K562 (cell line): ENCODE measurements around the gene MAN1B1. TPM values are rescaled to one million over a fixed set of nuclear protein-coding genes. Genes with fewer than 3 reads are reported as not detected.

Source experiments
- ATAC-seq: fragments of 200-7000 bp; cut with Tn5 transposase; 3 replicates; pipeline ENCODE4 v1.9.1; 2020; ENCODE audit warnings: moderate library complexity
- BruUV-seq: library from RNA; stranded (reverse); fragments of 400-500 nt; replicated peaks from 2 replicates; lab custom pipeline; 2021; lab: Mats Ljungman, UMichigan
- CTCF ChIA-PET: fragments of 300-600 bp; formaldehyde crosslinking; extraction: SDS; loops from one replicate; lab custom pipeline; 2021; ENCODE audit warnings: low intra/inter-chr PET ratio; lab: Yijun Ruan, JAX
- POLR2A ChIA-PET: fragments of 300-600, 350-650 bp; sonication (Branson Sonifier 250); formaldehyde crosslinking; extraction: SDS; loops from one replicate; lab custom pipeline; 2021; ENCODE audit warnings: antibody characterized with exemption, inconsistent platforms; lab: Yijun Ruan, JAX
- DNase-seq, 4 experiments: peaks; one replicate each; pipeline versions ENCODE4 v3.0.0 to v3.0.0-alpha.2; 2011 to 2018; ENCODE audit warnings: low spot score in 3 of 4, mixed read lengths in 3 of 4; ENCODE audit errors: extremely low read depth in 1 of 4
- FAIRE-seq: peaks from 2 replicates; lab custom pipeline; 2011; peaks lifted over from hg19 to GRCh38; lab: Jason Lieb, UNC
- H2AFZ ChIP-seq: 2 replicates; pipeline ENCODE4 v1.6.0; 2011; ENCODE audit warnings: low read depth, low read length, control low read depth, inconsistent platforms
- H3K27ac ChIP-seq: fragments of 200-600 bp; 3 replicates; pipeline ENCODE4 v1.8.0; 2011; ENCODE audit warnings: low read depth, mild to moderate bottlenecking, control low read depth, inconsistent platforms, low read length, moderate library complexity, mixed read lengths; ENCODE audit errors: extremely low read depth
- H3K27me3 ChIP-seq, 2 experiments: fragments of 300-600 bp in 1 of 2; 2 replicates in 1 of 2; 3 replicates in 1 of 2; pipeline versions ENCODE4 v1.6.0 to v1.8.0; 2011; ENCODE audit warnings: inconsistent platforms in 2 of 2, low read length in 2 of 2, mild to moderate bottlenecking in 1 of 2, mixed read lengths in 1 of 2, moderate library complexity in 1 of 2; ENCODE audit not compliant: control insufficient read depth in 2 of 2, insufficient read depth in 2 of 2
- H3K36me3 ChIP-seq: fragments of 300-600 bp; 3 replicates; pipeline ENCODE4 v1.8.0; 2011; ENCODE audit warnings: mild to moderate bottlenecking, low read length, inconsistent platforms; ENCODE audit not compliant: control insufficient read depth, insufficient read depth
- H3K4me1 ChIP-seq, 2 experiments: fragments of 200-600 bp in 1 of 2; replicated peaks in 1 of 2; 2 replicates in 1 of 2; 3 replicates in 1 of 2; pipeline versions ENCODE4 v1.5.1 to v1.8.0; 2011; ENCODE audit warnings: inconsistent platforms in 2 of 2, low read length in 2 of 2, mild to moderate bottlenecking in 1 of 2, mixed read lengths in 1 of 2, moderate library complexity in 1 of 2; ENCODE audit not compliant: control insufficient read depth in 2 of 2, insufficient read depth in 2 of 2
- H3K4me2 ChIP-seq: 2 replicates; pipeline ENCODE4 v1.6.1; 2011; ENCODE audit warnings: low read length, control low read depth, inconsistent platforms, mixed read lengths; ENCODE audit not compliant: insufficient read depth
- H3K4me3 ChIP-seq: fragments of 200-600 bp; sonication (generic), shearing (Covaris generic); 2 replicates; pipeline ENCODE4 v1.5.1; 2016; ENCODE audit warnings: control low read depth, inconsistent platforms
- H3K79me2 ChIP-seq: fragments of 200-600 bp; 3 replicates; pipeline ENCODE4 v1.8.0; 2011; ENCODE audit warnings: low read length, inconsistent platforms; ENCODE audit not compliant: control insufficient read depth, insufficient read depth
- H3K9ac ChIP-seq, 2 experiments: 2 replicates each; pipeline versions ENCODE4 v1.6.0 to v1.6.1; 2011; ENCODE audit warnings: low read depth in 2 of 2, low read length in 2 of 2, control low read depth in 1 of 2, inconsistent platforms in 1 of 2, mild to moderate bottlenecking in 1 of 2, mixed read lengths in 1 of 2; ENCODE audit not compliant: insufficient read depth in 1 of 2
- H3K9me1 ChIP-seq: one replicate; pipeline ENCODE4 v1.6.0; 2011; ENCODE audit warnings: inconsistent platforms, mild to moderate bottlenecking, low read length, moderate library complexity; ENCODE audit not compliant: control insufficient read depth, insufficient read depth
- H3K9me3 ChIP-seq: replicated peaks from 2 replicates; pipeline ENCODE4 v1.5.1; 2011; ENCODE audit warnings: low read depth, low read length, inconsistent platforms; ENCODE audit not compliant: control insufficient read depth, insufficient read depth
- H4K20me1 ChIP-seq: replicated peaks from 2 replicates; pipeline ENCODE4 v1.6.1; 2011; ENCODE audit warnings: low read length, inconsistent platforms, mixed read lengths; ENCODE audit not compliant: control insufficient read depth, insufficient read depth
- CC2D1A ChIP-seq: fragments of 450-650 bp; IDR thresholded peaks from 2 replicates; pipeline ENCODE4 v1.6.1; 2017; ENCODE audit warnings: mild to moderate bottlenecking
- ELF2 ChIP-seq: fragments of 250-450 bp; sonication (Bioruptor Pico); IDR thresholded peaks from 2 replicates; pipeline ENCODE4 v1.5.0; 2021; ENCODE audit warnings: mild to moderate bottlenecking
- GABPB1 ChIP-seq: sonication (generic); formaldehyde crosslinking; IDR thresholded peaks from 2 replicates; pipeline ENCODE4 v1.8.0; 2022; ENCODE audit warnings: mild to moderate bottlenecking, missing genetic modification reagents
- IFI16 ChIP-seq: fragments of 250-450 bp; sonication (Bioruptor Pico); IDR thresholded peaks from 2 replicates; pipeline ENCODE4 v2.1.2; 2022; ENCODE audit warnings: mild to moderate bottlenecking, inconsistent platforms
- SAP30 ChIP-seq: fragments of 200-600 bp; sonication (generic); IDR thresholded peaks from 2 replicates; pipeline ENCODE4 v1.6.1; 2012; ENCODE audit warnings: borderline replicate concordance, low read depth, mild to moderate bottlenecking, moderate library complexity, low read length, control low read depth, inconsistent platforms; ENCODE audit not compliant: insufficient read depth, poor library complexity, severe bottlenecking
- ZNF3 ChIP-seq: fragments of 250-450 bp; sonication (Bioruptor Pico); IDR thresholded peaks from 2 replicates; pipeline ENCODE4 v1.5.0; 2021; ENCODE audit warnings: mild to moderate bottlenecking, moderate library complexity
- whole genome bisulfite sequencing: fragments of 100-300 bp; shearing (Covaris generic); methylation state at CpG from one replicate; pipeline ENCODE4 v1.1.6; 2016; ENCODE audit warnings: low coverage, mixed read lengths; ENCODE audit not compliant: insufficient coverage; ENCODE audit errors: missing lambda C conversion rate; 5-methylcytosine and 5-hydroxymethylcytosine counted together
- in situ Hi-C: fragments of 300-500 bp; cut with MboI; formaldehyde crosslinking; loops from 4 replicates; pipeline ENCODE4 v1.15.0; 2018; ENCODE audit warnings: inconsistent platforms, mixed read lengths
- intact Hi-C: fragments of 100-400 bp; cut with micrococcal nuclease; formaldehyde crosslinking; loops from 2 replicates; pipeline ENCODE4 v1.14.2; 2022
- polyA plus RNA-seq, 8 experiments: library from polyadenylated mRNA; depleted of rRNA in 4 of 8; stranded (reverse) in 5 of 8; unstranded in 3 of 8; fragments of >200 nt; fragmentation: Nextera tagmentation in 2 of 8; fragmentation: Illumina TruSeq in 1 of 8; extraction: Ambion mirVana in 2 of 8; extraction: Trizol in 1 of 8; gene quantifications; 2 replicates each; pipeline versions ENCODE4 v1.2.1 to v1.2.3, GENCODE V29; 2011 to 2014; ENCODE audit warnings: inconsistent platforms in 1 of 8, missing spikeins in 1 of 8
- total RNA-seq, 7 experiments: library from RNA; depleted of rRNA in 6 of 7; stranded (reverse); fragments of >200 nt in 6 of 7; fragmentation: Illumina TruSeq in 2 of 7; extraction: Trizol in 2 of 7; gene quantifications; 2 replicates each; pipeline versions ENCODE4 v1.2.1 to v1.2.3, GENCODE V29; 2011 to 2021; ENCODE audit warnings: low replicate concordance in 1 of 7
- TF ChIP-seq, protein P1 (sequence below), 2 experiments: IDR thresholded peaks; 2 replicates each; pipeline ENCODE4 v1.6.1; 2011; ENCODE audit warnings: borderline replicate concordance in 1 of 2, control low read depth in 1 of 2, low read depth in 1 of 2, low read length in 1 of 2, mild to moderate bottlenecking in 1 of 2, mixed read lengths in 1 of 2, moderate library complexity in 1 of 2; ENCODE audit not compliant: insufficient read depth in 1 of 2, insufficient read length in 1 of 2, poor library complexity in 1 of 2, severe bottlenecking in 1 of 2; ENCODE audit errors: extremely low read depth in 1 of 2

Gene MAN1B1
- total and polyA plus RNA-seq, 9 of the 15 experiments (the other 6 are each of a cell fraction or from before 2014, with no cell fraction given): 0.55 to 36.6 (median 27.3) TPM

DNA sequence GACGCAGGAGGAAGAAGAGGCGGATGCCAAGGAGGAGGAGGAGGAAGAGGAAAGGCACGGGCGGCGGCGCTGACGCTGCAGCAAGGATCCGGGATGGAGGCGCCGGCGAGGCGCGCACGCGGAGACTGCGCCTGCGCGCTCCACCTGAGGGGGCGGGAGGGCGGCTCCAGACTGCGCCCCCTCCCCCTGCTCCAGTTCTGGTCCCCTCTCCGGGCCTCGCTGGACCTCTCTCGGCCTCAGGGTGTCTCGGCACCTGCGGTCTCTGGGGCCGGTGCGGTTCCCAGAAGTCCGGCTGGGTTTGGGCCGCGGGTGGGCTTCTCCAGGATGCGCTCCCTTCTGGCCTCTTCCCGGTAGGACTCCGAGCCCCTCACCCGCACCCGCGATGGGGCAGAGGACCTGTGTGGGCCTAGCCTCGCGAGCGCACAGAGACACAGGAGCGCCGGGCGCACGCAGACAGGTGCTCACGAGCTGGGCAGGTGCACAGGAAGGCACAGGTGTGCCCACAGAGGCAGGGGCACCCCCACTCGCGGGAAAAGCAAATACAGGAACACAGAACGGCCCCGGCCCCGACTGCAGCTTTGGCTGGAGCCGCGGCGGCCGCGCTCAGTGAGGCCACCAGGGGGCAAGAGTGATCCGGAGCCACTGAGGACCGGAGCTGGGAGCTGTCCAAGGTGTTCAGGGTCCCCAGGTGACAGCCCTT is 40.5 kb upstream of the MAN1B1 start, which contains the start of gene NPDC1 (continued):
- TF ChIP-seq ELF2 (CRISPR knock-in tag) (no peak), SAP30 (peak; percentile 38), IFI16 (CRISPR knock-in tag) (no peak), ZNF3 (no peak), CC2D1A (0 out of 2 replicates have a peak, but pooled peaks have one; percentile 43)

- BruUV-seq: no TSS peak
- ChIA-PET CTCF (interaction anchor here (0.6 to 1.6 kb wide), 3 partner anchors 139 to 188 kb away, joined by 3 to 5 read pairs (median 4); partner anchors contain the start of genes ANAPC2 and SSNA1), POLR2A (interaction anchor here (0.6 to 1.8 kb wide), 7 partner anchors 12 to 584 kb away, joined by 3 to 4 read pairs (median 3); no protein-coding TSS in a partner anchor)
- WGBS: 9% methylated on average over 44 of the region's 72 CpGs
- Histone ChIP-seq H3K36me3 (no peaks in the 10 kb centered on the region), H4K20me1 (peaks cover 37% of the 10 kb centered on the region), H3K27me3 (peaks cover 7 to 33% of the 10 kb centered on the region in 2 experiments; a peak in 4 of 5 replicates), H3K79me2 (no peaks in the 10 kb centered on the region), H2AFZ (0 out of 2 replicates have a peak overlapping the region, but pooled peaks have one; percentile 4), H3K27ac (no peak overlapping the region), H3K4me3 (no peak overlapping the region), H3K9me1 (peaks cover 2% of the 10 kb centered on the region), H3K9ac (peak overlapping the region in 1 of 2 experiments; percentile 43; a peak in 1 of 4 replicates), H3K4me2 (peak overlapping the region; percentile 25; the same call in 1 of the 2 replicates), H3K9me3 (no peaks in the 10 kb centered on the region), H3K4me1 (peaks cover 2 to 76% of the 10 kb centered on the region in 2 experiments; a peak in 3 of 5 replicates)
- intact Hi-C loops: no loop called here
- peak; percentile 78 for ATAC-seq
- peak; percentile 6 for FAIRE-seq
- peak; percentile 67 to 92 (median 89) for DNase-seq
- in situ Hi-C loops: no loop called here
- TF ChIP-seq, protein P1, sequence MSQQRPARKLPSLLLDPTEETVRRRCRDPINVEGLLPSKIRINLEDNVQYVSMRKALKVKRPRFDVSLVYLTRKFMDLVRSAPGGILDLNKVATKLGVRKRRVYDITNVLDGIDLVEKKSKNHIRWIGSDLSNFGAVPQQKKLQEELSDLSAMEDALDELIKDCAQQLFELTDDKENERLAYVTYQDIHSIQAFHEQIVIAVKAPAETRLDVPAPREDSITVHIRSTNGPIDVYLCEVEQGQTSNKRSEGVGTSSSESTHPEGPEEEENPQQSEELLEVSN (IDR thresholded peaks at IDR 0.05; ENCODE audit: borderline replicate concordance in 1 of 2, extremely low read depth in 1 of 2, insufficient read depth in 1 of 2, insufficient read length in 1 of 2, low read depth in 1 of 2, low read length in 1 of 2, poor library complexity in 1 of 2, severe bottlenecking in 1 of 2): peak; percentile 73 to 95
- TF ChIP-seq GABPB1: 0 out of 2 replicates have a peak, but pooled peaks have one; percentile 4
These were observed 37.9 kb upstream of the MAN1B1 start for GRCh38 chr9:137048655-137049543.
